Activated naive CD4-positive, alpha-beta T cell treated with anti-CD3 and anti-CD28 coated beads for 36 hours (primary cell): ENCODE measurements around the gene KCNQ4. TPM values are rescaled to one million over a fixed set of nuclear protein-coding genes. Genes with fewer than 3 reads are reported as not detected.

Source experiments
- CTCF ChIA-PET: fragments of 350-600 bp; sonication (Branson Sonifier 250); formaldehyde crosslinking; loops from one replicate; lab custom pipeline; 2021; ENCODE audit warnings: antibody characterized with exemption; lab: Charles Lee
- DNase-seq: peaks from one replicate; pipeline ENCODE4 v3.0.0-alpha.2; 2020
- H3K27ac Mint-ChIP-seq: one replicate; pipeline ENCODE4 v1.8.0; 2021; ENCODE audit warnings: mild to moderate bottlenecking, mixed read lengths
- H3K27me3 Mint-ChIP-seq: one replicate; pipeline ENCODE4 v1.8.0; 2021; ENCODE audit warnings: low read depth, mixed read lengths
- H3K36me3 Mint-ChIP-seq: one replicate; pipeline ENCODE4 v1.8.0; 2021; ENCODE audit warnings: low read depth, mixed read lengths
- H3K4me1 Mint-ChIP-seq: one replicate; pipeline ENCODE4 v1.8.0; 2021; ENCODE audit warnings: low read depth, mixed read lengths
- H3K4me3 Mint-ChIP-seq: one replicate; pipeline ENCODE4 v1.8.0; 2021; ENCODE audit warnings: mild to moderate bottlenecking, moderate library complexity, mixed read lengths
- H3K9me3 Mint-ChIP-seq: one replicate; pipeline ENCODE4 v1.8.0; 2021; ENCODE audit warnings: mixed read lengths
- intact Hi-C: fragments of 100-400 bp; cut with micrococcal nuclease; formaldehyde crosslinking; loops from one replicate; pipeline ENCODE4 v1.15.1; 2023
- total RNA-seq, 2 experiments: library from RNA; stranded (reverse); gene quantifications; one replicate each; pipeline ENCODE4 v1.2.3, GENCODE V29; 2021

KCNQ4 gene
- total RNA-seq, 2 experiments from 2014 or later: 0.49 to 0.50 TPM

- Mint-ChIP-seq H3K27me3 (no peaks in the 10 kb centered on the region), H3K4me3 (no peak overlapping the region), H3K27ac (no peak overlapping the region), H3K9me3 (no peaks in the 10 kb centered on the region), H3K36me3 (peaks cover 45% of the 10 kb centered on the region), H3K4me1 (peaks cover 50% of the 10 kb centered on the region)
- intact Hi-C loops: no loop called here
- no peak for DNase-seq
- CTCF ChIA-PET: interaction anchor here (1.1 kb wide), 1 partner anchor 19 kb away, joined by 3 read pairs; no protein-coding TSS in a partner anchor
Observed at GRCh38 chr1:40745176-40745575, 38.4 kb upstream of the KCNQ4 start.

- Mint-ChIP-seq H3K36me3 (peaks cover 42% of the 10 kb centered on the region), H3K27ac (no peak overlapping the region)
Observed at GRCh38 chr1:40746344-40747090, 37.1 kb upstream of the KCNQ4 start.

GRCh38 chr1:40748841-40749718 lies 34.5 kb upstream of the KCNQ4 start:
- no peaks in the 10 kb centered on the region for H3K27me3 Mint-ChIP-seq
- peaks cover 41% of the 10 kb centered on the region for H3K4me1 Mint-ChIP-seq
- H3K27ac Mint-ChIP-seq: no peak overlapping the region
- H3K4me3 Mint-ChIP-seq: no peak overlapping the region
- peaks cover 40% of the 10 kb centered on the region for H3K36me3 Mint-ChIP-seq
- CTCF ChIA-PET: interaction anchor here (1.2 to 3.0 kb wide), 2 partner anchors 10 to 25 kb away, joined by 3 to 7 read pairs; no protein-coding TSS in a partner anchor
- DNase-seq: no peak
- no peaks in the 10 kb centered on the region for H3K9me3 Mint-ChIP-seq
- intact Hi-C loops: no loop called here

More at GRCh38 chr1:40746344-40747090, 37.1 kb upstream of the KCNQ4 start:
- Mint-ChIP-seq H3K4me1 (peaks cover 43% of the 10 kb centered on the region), H3K9me3 (no peaks in the 10 kb centered on the region), H3K4me3 (no peak overlapping the region), H3K27me3 (no peaks in the 10 kb centered on the region)
- CTCF ChIA-PET: interaction anchor here (0.8 to 3.0 kb wide), 2 partner anchors 26 to 28 kb away, joined by 3 to 7 read pairs; no protein-coding TSS in a partner anchor
- intact Hi-C loops: no loop called here
- DNase-seq: no peak

- intact Hi-C loops: no loop called here
- no peak overlapping the region for H3K4me3 Mint-ChIP-seq
- peaks cover 35% of the 10 kb centered on the region for H3K4me1 Mint-ChIP-seq
- CTCF ChIA-PET: no interaction called here
- peaks cover 47% of the 10 kb centered on the region for H3K36me3 Mint-ChIP-seq
- H3K9me3 Mint-ChIP-seq: no peaks in the 10 kb centered on the region
- H3K27ac Mint-ChIP-seq: no peak overlapping the region
- no peaks in the 10 kb centered on the region for H3K27me3 Mint-ChIP-seq
- DNase-seq: no peak
Observed at GRCh38 chr1:40749817-40750216, 33.8 kb upstream of the KCNQ4 start.

GRCh38 chr1:40750451-40750908 lies 33.1 kb upstream of the KCNQ4 start:
- Mint-ChIP-seq H3K36me3 (peaks cover 45% of the 10 kb centered on the region), H3K27ac (no peak overlapping the region), H3K4me3 (no peak overlapping the region), H3K4me1 (peaks cover 31% of the 10 kb centered on the region), H3K9me3 (no peaks in the 10 kb centered on the region), H3K27me3 (no peaks in the 10 kb centered on the region)
- intact Hi-C loops: no loop called here
- CTCF ChIA-PET: no interaction called here
- DNase-seq: no peak

GRCh38 chr1:40751802-40752201 lies 31.8 kb upstream of the KCNQ4 start:
- H3K27me3 Mint-ChIP-seq: no peaks in the 10 kb centered on the region
- H3K27ac Mint-ChIP-seq: no peak overlapping the region
- no peak overlapping the region for H3K4me3 Mint-ChIP-seq
- H3K4me1 Mint-ChIP-seq: peaks cover 23% of the 10 kb centered on the region
- no peak for DNase-seq
- intact Hi-C loops: no loop called here
- H3K9me3 Mint-ChIP-seq: no peaks in the 10 kb centered on the region
- CTCF ChIA-PET: interaction anchor here (1.9 to 3.7 kb wide), 2 partner anchors 23 to 59 kb away, joined by 4 to 17 read pairs; no protein-coding TSS in a partner anchor
- H3K36me3 Mint-ChIP-seq: peaks cover 41% of the 10 kb centered on the region

- intact Hi-C loops: loop anchor here (1.0 kb wide), 1 partner anchor 11 kb away; no protein-coding TSS in a partner anchor
- Mint-ChIP-seq H3K4me3 (no peak overlapping the region), H3K36me3 (peaks cover 32% of the 10 kb centered on the region), H3K9me3 (no peaks in the 10 kb centered on the region), H3K4me1 (peaks cover 23% of the 10 kb centered on the region), H3K27ac (peak overlapping the region; percentile 10), H3K27me3 (no peaks in the 10 kb centered on the region)
- CTCF ChIA-PET: interaction anchor here (1.1 to 3.7 kb wide), 7 partner anchors 9 to 221 kb away, joined by 3 to 17 read pairs (median 5); no protein-coding TSS in a partner anchor
- DNase-seq: no peak
Observed at GRCh38 chr1:40753142-40753882, 30.3 kb upstream of the KCNQ4 start.

GRCh38 chr1:40754201-40754600 lies 29.4 kb upstream of the KCNQ4 start:
- Mint-ChIP-seq H3K27ac (no peak overlapping the region), H3K27me3 (no peaks in the 10 kb centered on the region), H3K36me3 (peaks cover 24% of the 10 kb centered on the region), H3K4me3 (no peak overlapping the region), H3K4me1 (peaks cover 23% of the 10 kb centered on the region), H3K9me3 (no peaks in the 10 kb centered on the region)
- no peak for DNase-seq
- intact Hi-C loops: no loop called here
- CTCF ChIA-PET: interaction anchor here (0.6 to 3.7 kb wide), 8 partner anchors 9 to 222 kb away, joined by 3 to 17 read pairs (median 5); no protein-coding TSS in a partner anchor

- CTCF ChIA-PET: interaction anchor here (0.6 to 3.7 kb wide), 6 partner anchors 10 to 199 kb away, joined by 3 to 17 read pairs (median 4); no protein-coding TSS in a partner anchor
- H3K27ac Mint-ChIP-seq: no peak overlapping the region
- H3K27me3 Mint-ChIP-seq: no peaks in the 10 kb centered on the region
- H3K9me3 Mint-ChIP-seq: no peaks in the 10 kb centered on the region
- no peak overlapping the region for H3K4me3 Mint-ChIP-seq
- no peak for DNase-seq
- H3K4me1 Mint-ChIP-seq: peaks cover 23% of the 10 kb centered on the region
- H3K36me3 Mint-ChIP-seq: peaks cover 26% of the 10 kb centered on the region
- intact Hi-C loops: no loop called here
Observed at GRCh38 chr1:40755067-40755466, 28.5 kb upstream of the KCNQ4 start.

GRCh38 chr1:40756523-40756922 lies 27.1 kb upstream of the KCNQ4 start:
- Mint-ChIP-seq H3K4me3 (no peak overlapping the region), H3K9me3 (no peaks in the 10 kb centered on the region), H3K27me3 (no peaks in the 10 kb centered on the region), H3K27ac (no peak overlapping the region), H3K36me3 (peaks cover 24% of the 10 kb centered on the region), H3K4me1 (peaks cover 21% of the 10 kb centered on the region)
- intact Hi-C loops: no loop called here
- CTCF ChIA-PET: interaction anchor here (0.6 to 1.1 kb wide), 2 partner anchors 18 to 129 kb away, joined by 4 to 6 read pairs; no protein-coding TSS in a partner anchor
- no peak for DNase-seq

GRCh38 chr1:40757084-40757483 lies 26.5 kb upstream of the KCNQ4 start:
- Mint-ChIP-seq H3K27ac (no peak overlapping the region), H3K4me1 (peaks cover 20% of the 10 kb centered on the region), H3K27me3 (no peaks in the 10 kb centered on the region), H3K4me3 (no peak overlapping the region), H3K36me3 (peaks cover 22% of the 10 kb centered on the region), H3K9me3 (no peaks in the 10 kb centered on the region)
- CTCF ChIA-PET: interaction anchor here (0.6 to 1.1 kb wide), 2 partner anchors 17 to 130 kb away, joined by 4 to 6 read pairs; no protein-coding TSS in a partner anchor
- intact Hi-C loops: no loop called here
- no peak for DNase-seq
